Activated CD4-positive, alpha-beta T cell treated with anti-CD3 and anti-CD28 coated beads for 36 hours (primary cell): ENCODE results near the gene TENM4. TPM values are rescaled to one million over a fixed set of nuclear protein-coding genes. Genes with fewer than 3 reads are reported as not detected.

Experiments
- ATAC-seq: fragments of 200-7000 bp; cut with Tn5 transposase; one replicate; pipeline ENCODE4 v1.10.0; 2021; ENCODE audit warnings: mild to moderate bottlenecking, moderate library complexity
- CTCF ChIA-PET: fragments of 350-600 bp; sonication (Branson Sonifier 250); formaldehyde crosslinking; loops from one replicate; lab custom pipeline; 2021; ENCODE audit warnings: antibody characterized with exemption; lab: Charles Lee
- POLR2A ChIA-PET: fragments of 350-600 bp; sonication (Branson Sonifier 250); formaldehyde crosslinking; loops from one replicate; lab custom pipeline; 2021; ENCODE audit warnings: antibody characterized with exemption, inconsistent platforms; lab: Charles Lee
- DNase-seq: peaks from one replicate; pipeline ENCODE4 v3.0.0-alpha.2; 2020
- H3K27ac Mint-ChIP-seq: one replicate; pipeline ENCODE4 v1.8.0; 2021; ENCODE audit warnings: mixed read lengths
- H3K27me3 Mint-ChIP-seq: one replicate; pipeline ENCODE4 v1.8.0; 2021; ENCODE audit warnings: mixed read lengths
- H3K36me3 Mint-ChIP-seq: one replicate; pipeline ENCODE4 v1.8.0; 2021; ENCODE audit warnings: low read depth, mixed read lengths
- H3K4me1 Mint-ChIP-seq: one replicate; pipeline ENCODE4 v1.8.0; 2021; ENCODE audit warnings: mixed read lengths
- H3K4me3 Mint-ChIP-seq: one replicate; pipeline ENCODE4 v1.8.0; 2021; ENCODE audit warnings: mild to moderate bottlenecking, moderate library complexity, mixed read lengths
- H3K9me3 Mint-ChIP-seq: one replicate; pipeline ENCODE4 v1.8.0; 2021; ENCODE audit warnings: low read depth, mixed read lengths
- intact Hi-C, 2 experiments: fragments of 100-400 bp; cut with DNase I in 1 of 2; cut with micrococcal nuclease in 1 of 2; formaldehyde crosslinking; loops; one replicate each; pipeline versions ENCODE4 v1.14.2 to v1.15.1; 2022 to 2024; cut with DNase I, micrococcal nuclease
- total RNA-seq, 2 experiments: library from RNA; stranded (reverse); gene quantifications; one replicate each; pipeline ENCODE4 v1.2.3, GENCODE V29; 2021

The TENM4 gene
- total RNA-seq, 2 experiments from 2014 or later: not detected

DNA sequence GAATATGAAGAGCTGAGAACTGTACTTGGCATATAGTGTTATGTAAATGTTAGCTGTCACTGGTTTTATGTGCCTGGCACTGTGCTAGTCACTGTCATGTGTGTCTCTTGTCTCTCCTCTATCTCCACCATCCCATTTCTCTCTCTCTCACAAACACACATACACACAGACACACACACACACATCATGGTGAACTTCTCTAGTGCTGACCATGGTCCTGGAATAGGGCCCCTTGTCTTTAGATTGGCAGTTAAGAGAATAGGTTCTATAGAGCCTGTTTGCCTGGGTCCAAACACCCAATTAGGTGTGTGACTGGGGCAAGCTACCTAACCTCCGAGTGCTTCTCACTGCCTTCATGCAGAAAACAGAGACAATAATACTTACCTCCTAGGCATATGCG lies 756.5 kb downstream of the TENM4 start:
- intact Hi-C loops: no loop called here
- Mint-ChIP-seq H3K4me1 (no peaks in the 10 kb centered on the region), H3K9me3 (no peaks in the 10 kb centered on the region), H3K27ac (no peak overlapping the region), H3K27me3 (peaks cover 20% of the 10 kb centered on the region), H3K4me3 (no peak overlapping the region), H3K36me3 (no peaks in the 10 kb centered on the region)
- DNase-seq (no peak), ATAC-seq (no peak)
- POLR2A ChIA-PET: no interaction called here
- CTCF ChIA-PET: interaction anchor here (0.6 kb wide), 1 partner anchor 74 kb away, joined by 3 read pairs; no protein-coding TSS in a partner anchor

DNA sequence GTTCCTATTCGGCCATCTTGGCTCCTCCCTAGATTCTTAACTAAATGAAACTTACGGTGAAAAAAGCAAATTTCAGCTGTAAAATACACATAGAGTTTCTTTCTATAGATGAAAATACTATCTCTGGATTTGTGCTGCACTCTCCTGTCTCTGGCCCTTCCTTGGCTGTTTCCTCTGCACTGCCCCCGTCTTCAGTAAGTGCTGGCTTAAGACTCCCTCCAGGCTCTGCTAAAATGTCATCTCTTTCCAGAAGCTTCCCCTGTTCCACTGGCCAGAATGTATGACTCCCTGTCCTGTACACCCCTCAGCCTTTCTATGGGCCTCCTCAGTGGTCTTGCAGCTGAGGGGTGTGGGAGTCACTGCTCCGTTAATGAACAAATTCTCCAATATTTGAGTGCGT lies 757.1 kb downstream of the TENM4 start:
- H3K27ac Mint-ChIP-seq: no peak overlapping the region
- ChIA-PET CTCF (interaction anchor here (0.7 kb wide), 1 partner anchor 235 kb away, joined by 3 read pairs; no protein-coding TSS in a partner anchor), POLR2A (no interaction called here)
- ATAC-seq (no peak), DNase-seq (no peak)
- peaks cover 19% of the 10 kb centered on the region for H3K27me3 Mint-ChIP-seq
- H3K4me3 Mint-ChIP-seq: no peak overlapping the region
- intact Hi-C loops: no loop called here
- H3K36me3 Mint-ChIP-seq: no peaks in the 10 kb centered on the region
- no peaks in the 10 kb centered on the region for H3K9me3 Mint-ChIP-seq
- no peaks in the 10 kb centered on the region for H3K4me1 Mint-ChIP-seq

DNA sequence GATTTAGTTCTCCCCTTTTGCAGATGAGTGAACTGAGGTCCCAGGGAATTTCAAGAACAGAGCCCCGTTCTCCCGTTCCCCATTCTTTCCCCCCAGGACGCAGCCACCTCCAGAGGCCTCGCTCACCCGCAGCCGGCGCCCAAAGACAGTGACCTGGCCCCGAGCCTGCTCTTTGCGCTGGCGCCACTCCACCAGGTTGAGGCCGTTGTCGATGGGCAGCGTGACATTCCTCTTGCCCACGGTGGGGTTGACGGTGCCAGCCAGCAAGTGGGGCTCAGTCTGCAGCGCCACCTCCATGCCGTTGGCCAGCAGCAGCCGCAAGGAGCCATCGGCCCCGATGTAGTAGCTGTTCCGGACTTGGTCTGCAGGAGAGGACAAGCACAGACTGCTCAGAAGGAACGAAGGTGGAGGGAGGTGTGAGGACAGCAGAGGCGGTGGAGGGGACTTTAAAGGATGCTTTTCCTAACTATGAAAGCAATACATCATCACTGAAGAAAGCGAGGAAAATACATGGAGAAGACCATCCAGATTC lies 764.7 kb downstream of the TENM4 start:
- no peaks in the 10 kb centered on the region for H3K36me3 Mint-ChIP-seq
- POLR2A ChIA-PET: no interaction called here
- DNase-seq (no peak), ATAC-seq (no peak)
- H3K27ac Mint-ChIP-seq: no peak overlapping the region
- H3K4me3 Mint-ChIP-seq: no peak overlapping the region
- no peaks in the 10 kb centered on the region for H3K27me3 Mint-ChIP-seq
- CTCF ChIA-PET: interaction anchor here (2.1 kb wide), 1 partner anchor 30 kb away, joined by 4 read pairs; no protein-coding TSS in a partner anchor
- H3K9me3 Mint-ChIP-seq: no peaks in the 10 kb centered on the region
- intact Hi-C loops: no loop called here
- no peaks in the 10 kb centered on the region for H3K4me1 Mint-ChIP-seq

DNA sequence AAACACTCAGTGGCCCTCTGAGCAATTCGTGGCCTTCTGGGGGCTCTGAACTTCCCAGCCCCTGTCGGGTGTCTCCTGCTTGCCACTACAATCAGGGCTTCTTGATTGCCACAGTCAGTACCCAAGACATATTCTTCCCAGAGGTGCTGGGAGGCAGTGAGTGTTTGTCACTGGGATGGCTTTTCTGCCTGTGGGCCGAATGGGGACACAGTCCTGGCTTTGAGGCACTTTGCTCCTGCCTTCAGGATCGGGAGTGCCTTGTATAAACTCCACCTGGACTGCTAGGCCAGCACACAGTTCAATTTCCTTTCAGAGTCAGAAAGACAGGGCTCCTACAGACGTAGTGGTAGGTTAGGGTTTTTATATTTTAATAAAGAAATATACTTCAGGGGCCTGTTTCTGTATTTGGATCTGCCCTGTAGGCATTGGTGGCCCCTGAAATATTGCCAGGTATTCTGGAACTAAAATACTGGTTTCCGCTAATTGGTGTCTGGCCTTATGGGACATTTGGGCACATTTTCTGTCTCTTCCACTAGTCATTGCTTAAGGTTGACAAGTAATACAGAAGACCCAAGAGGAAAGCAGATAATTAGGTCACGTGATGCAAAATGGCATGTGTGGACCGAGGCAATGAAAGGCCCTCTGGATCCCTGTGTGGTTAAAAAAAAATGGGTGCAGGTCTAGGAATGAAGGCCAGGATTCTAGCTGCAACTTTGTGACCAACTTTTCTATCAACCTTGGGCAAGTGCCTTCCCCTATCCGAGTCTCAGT lies 767.8 kb downstream of the TENM4 start:
- H3K4me3 Mint-ChIP-seq: no peak overlapping the region
- H3K27ac Mint-ChIP-seq: no peak overlapping the region
- no peak for ATAC-seq
- no peak for DNase-seq
- ChIA-PET POLR2A (no interaction called here), CTCF (no interaction called here)
- no peaks in the 10 kb centered on the region for H3K9me3 Mint-ChIP-seq
- H3K36me3 Mint-ChIP-seq: no peaks in the 10 kb centered on the region
- intact Hi-C loops: no loop called here
- no peaks in the 10 kb centered on the region for H3K4me1 Mint-ChIP-seq
- H3K27me3 Mint-ChIP-seq: no peaks in the 10 kb centered on the region

GRCh38 chr11:78669249-78669648 lies 771.6 kb downstream of the TENM4 start:
- Mint-ChIP-seq H3K27me3 (peaks cover 8% of the 10 kb centered on the region), H3K9me3 (no peaks in the 10 kb centered on the region), H3K4me3 (no peak overlapping the region), H3K27ac (no peak overlapping the region), H3K36me3 (no peaks in the 10 kb centered on the region), H3K4me1 (no peaks in the 10 kb centered on the region)
- DNase-seq (no peak), ATAC-seq (no peak)
- POLR2A ChIA-PET: no interaction called here
- CTCF ChIA-PET: interaction anchor here (0.5 to 1.2 kb wide), 3 partner anchors 24 to 67 kb away, joined by 3 read pairs; no protein-coding TSS in a partner anchor
- intact Hi-C loops: no loop called here

DNA sequence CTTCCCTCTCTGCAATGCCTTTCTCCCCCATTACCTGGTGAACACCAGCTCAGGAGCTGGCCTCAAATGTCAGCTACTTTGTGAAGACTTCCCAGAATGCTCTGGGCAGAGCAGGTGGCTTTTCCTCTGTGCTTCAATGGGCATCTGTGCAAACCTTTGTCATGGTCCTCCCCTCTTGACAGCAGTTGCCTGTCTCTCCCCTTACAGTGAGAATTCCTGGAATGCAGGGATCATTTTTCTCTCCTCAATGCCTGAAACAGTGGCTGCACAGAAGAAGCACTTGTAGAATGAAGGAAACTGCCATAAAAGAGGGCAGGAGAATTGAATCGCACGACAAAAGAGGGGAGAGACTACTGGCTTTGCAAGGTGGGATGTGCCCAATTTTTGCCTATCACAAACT lies 773.4 kb downstream of the TENM4 start:
- H3K9me3 Mint-ChIP-seq: no peaks in the 10 kb centered on the region
- H3K36me3 Mint-ChIP-seq: no peaks in the 10 kb centered on the region
- ChIA-PET CTCF (interaction anchor here (1.0 kb wide), 1 partner anchor 21 kb away, joined by 3 read pairs; no protein-coding TSS in a partner anchor), POLR2A (no interaction called here)
- intact Hi-C loops: no loop called here
- H3K27ac Mint-ChIP-seq: no peak overlapping the region
- DNase-seq (no peak), ATAC-seq (no peak)
- peaks cover 13% of the 10 kb centered on the region for H3K27me3 Mint-ChIP-seq
- no peak overlapping the region for H3K4me3 Mint-ChIP-seq
- no peaks in the 10 kb centered on the region for H3K4me1 Mint-ChIP-seq

DNA sequence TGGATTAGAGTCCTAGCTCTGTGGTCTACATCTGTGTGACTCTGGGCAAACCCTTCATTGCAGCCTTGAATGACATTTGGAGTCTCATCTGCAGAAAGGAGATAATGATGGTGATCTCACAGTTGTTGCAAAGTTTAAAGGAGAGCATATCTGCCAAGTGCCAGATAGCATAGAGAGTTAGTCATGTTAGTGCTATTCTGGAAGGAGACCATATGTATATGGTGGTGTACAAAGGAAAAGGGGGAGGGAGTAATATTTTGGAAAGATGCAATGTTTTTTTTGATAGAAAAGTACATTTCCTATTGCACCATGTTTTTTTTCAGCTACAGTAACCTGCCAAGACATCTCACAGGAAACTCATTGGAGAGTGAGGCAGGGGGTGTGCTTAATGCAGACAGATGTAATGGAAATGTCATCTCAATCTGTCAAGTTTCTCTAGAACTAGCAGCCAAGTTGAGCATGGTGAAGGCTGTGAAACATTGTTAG lies 774.1 kb downstream of the TENM4 start:
- CTCF ChIA-PET: interaction anchor here (0.7 to 1.0 kb wide), 3 partner anchors 20 to 504 kb away, joined by 3 to 4 read pairs (median 3); no protein-coding TSS in a partner anchor
- intact Hi-C loops: no loop called here
- no peak for ATAC-seq

DNA sequence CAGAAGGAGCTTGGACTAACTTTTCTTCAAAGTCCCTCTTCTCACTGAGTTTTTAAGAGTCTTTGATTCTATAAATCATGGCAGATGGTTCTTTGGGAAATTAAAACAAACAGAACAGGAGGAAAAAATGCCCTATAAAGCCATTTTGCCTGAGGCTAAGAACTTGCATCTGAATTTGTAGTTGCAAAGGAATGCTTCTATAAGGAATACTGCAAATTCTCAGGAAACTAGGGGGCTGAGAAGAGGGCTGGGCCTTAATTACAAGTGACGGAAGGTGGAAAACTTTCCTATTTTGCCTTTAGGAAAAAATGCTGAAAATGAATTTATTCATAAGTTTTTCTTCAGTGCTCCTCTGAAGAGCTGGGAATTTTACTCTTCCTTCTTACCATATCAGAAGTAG lies 776.2 kb downstream of the TENM4 start:
- intact Hi-C loops: no loop called here
- ChIA-PET CTCF (interaction anchor here (1.4 kb wide), 1 partner anchor 19 kb away, joined by 5 read pairs; no protein-coding TSS in a partner anchor), POLR2A (no interaction called here)
- ATAC-seq: no peak
- Mint-ChIP-seq H3K27ac (no peak overlapping the region), H3K27me3 (peaks cover 16% of the 10 kb centered on the region), H3K4me1 (no peaks in the 10 kb centered on the region), H3K4me3 (no peak overlapping the region), H3K36me3 (no peaks in the 10 kb centered on the region), H3K9me3 (no peaks in the 10 kb centered on the region)
- DNase-seq: no peak

More for the DNA sequence above, 774.1 kb downstream of the TENM4 start:
- no peak for DNase-seq
- Mint-ChIP-seq H3K9me3 (no peaks in the 10 kb centered on the region), H3K36me3 (no peaks in the 10 kb centered on the region), H3K4me1 (no peaks in the 10 kb centered on the region), H3K27ac (no peak overlapping the region), H3K27me3 (peaks cover 13% of the 10 kb centered on the region), H3K4me3 (no peak overlapping the region)
- POLR2A ChIA-PET: no interaction called here

GRCh38 chr11:78662811-78663210 lies 778.0 kb downstream of the TENM4 start:
- POLR2A ChIA-PET: no interaction called here
- intact Hi-C loops: no loop called here
- Mint-ChIP-seq H3K27me3 (peaks cover 18% of the 10 kb centered on the region), H3K4me3 (no peak overlapping the region), H3K36me3 (no peaks in the 10 kb centered on the region), H3K27ac (no peak overlapping the region), H3K9me3 (no peaks in the 10 kb centered on the region), H3K4me1 (no peaks in the 10 kb centered on the region)
- DNase-seq: no peak
- ATAC-seq: no peak
- CTCF ChIA-PET: interaction anchor here (1.0 to 3.2 kb wide), 2 partner anchors 17 to 26 kb away, joined by 3 to 13 read pairs; no protein-coding TSS in a partner anchor

- intact Hi-C loops: no loop called here
- H3K36me3 Mint-ChIP-seq: no peaks in the 10 kb centered on the region
- ATAC-seq: no peak
These were observed 780.4 kb downstream of the TENM4 start for GRCh38 chr11:78660471-78660870.

DNA sequence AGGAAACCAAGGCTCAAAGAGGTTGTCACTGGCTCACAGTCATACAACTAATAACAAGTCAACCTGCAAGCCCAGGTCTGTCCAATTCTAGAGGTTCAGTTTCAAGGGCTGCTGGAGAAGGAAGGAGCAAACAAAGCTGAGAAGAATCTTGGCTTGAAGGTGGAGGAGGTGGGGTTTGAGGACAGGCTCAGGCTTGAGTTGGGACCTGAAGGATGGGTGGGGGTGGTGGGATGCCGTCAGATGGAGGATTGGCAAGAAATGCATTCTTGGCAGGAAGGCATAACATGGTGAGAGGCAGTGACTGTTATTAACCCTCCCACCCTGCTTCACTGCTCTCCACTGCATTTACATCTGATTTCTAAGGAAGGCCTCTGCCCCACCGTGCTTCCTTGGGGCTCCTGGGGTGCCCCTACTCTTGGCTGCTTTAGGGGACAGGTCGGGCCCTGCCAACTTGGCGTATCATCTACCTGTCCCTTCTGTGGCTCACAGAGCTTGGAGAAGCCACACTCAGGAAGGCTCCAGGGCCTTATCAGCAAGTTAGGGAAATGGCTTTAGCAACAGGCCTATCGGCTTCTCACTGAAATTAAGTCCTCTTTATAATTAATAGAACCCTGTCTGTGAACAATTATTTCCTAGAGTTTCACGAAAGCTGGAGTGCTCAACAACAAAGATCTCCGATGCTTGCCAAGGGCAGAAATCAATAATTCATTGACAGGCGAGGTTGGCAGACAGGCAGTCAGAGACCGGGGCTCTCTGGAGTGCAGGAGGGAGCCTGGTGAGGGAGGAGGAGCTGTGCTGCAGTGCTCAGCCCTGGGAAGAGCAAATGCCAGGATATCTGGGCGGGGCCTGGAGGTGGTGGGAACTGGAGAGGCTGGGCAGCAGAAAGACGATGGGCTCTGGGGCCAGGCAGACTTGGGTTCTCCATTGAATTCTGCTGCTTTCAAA lies 781.2 kb downstream of the TENM4 start:
- Mint-ChIP-seq H3K4me1 (no peaks in the 10 kb centered on the region), H3K27me3 (peaks cover 11% of the 10 kb centered on the region), H3K27ac (no peak overlapping the region), H3K36me3 (no peaks in the 10 kb centered on the region), H3K9me3 (no peaks in the 10 kb centered on the region), H3K4me3 (no peak overlapping the region)
- DNase-seq (no peak), ATAC-seq (no peak)
- POLR2A ChIA-PET: no interaction called here
- intact Hi-C loops: no loop called here
- CTCF ChIA-PET: interaction anchor here (1.5 kb wide), 1 partner anchor 56 kb away, joined by 3 read pairs; no protein-coding TSS in a partner anchor

More at GRCh38 chr11:78660471-78660870, 780.4 kb downstream of the TENM4 start:
- ChIA-PET CTCF (interaction anchor here (3.2 kb wide), 1 partner anchor 15 kb away, joined by 13 read pairs; no protein-coding TSS in a partner anchor), POLR2A (no interaction called here)
- Mint-ChIP-seq H3K4me3 (no peak overlapping the region), H3K27ac (no peak overlapping the region), H3K27me3 (peaks cover 11% of the 10 kb centered on the region), H3K4me1 (no peaks in the 10 kb centered on the region), H3K9me3 (no peaks in the 10 kb centered on the region)
- no peak for DNase-seq
